Ovary (tissue), 3 donors: ENCODE measurements around the gene ARHGAP18.

Experiments used
- POLR2A ChIP-seq: fragments of 450-650 bp; IDR thresholded peaks from one replicate; pipeline ENCODE4 v1.6.1; 2017; ENCODE audit warnings: antibody characterized with exemption, mild to moderate bottlenecking, moderate library complexity
- TF ChIP-seq, protein P1 (sequence below), 3 donors: fragments of 450-650 bp in 2 of 3; fragments of 200-600 bp in 1 of 3; IDR thresholded peaks; one replicate each; pipeline versions ENCODE4 v1.5.1 to v1.8.0; 2016 to 2022; ENCODE audit warnings: antibody characterized with exemption in 3 of 3, mild to moderate bottlenecking in 1 of 3
- donor health status: DM: no; HTN: no; CAD: no.

GRCh38 chr6:129744201-129744879 lies 34.4 kb upstream of the ARHGAP18 start:
- TF ChIP-seq, protein P1, sequence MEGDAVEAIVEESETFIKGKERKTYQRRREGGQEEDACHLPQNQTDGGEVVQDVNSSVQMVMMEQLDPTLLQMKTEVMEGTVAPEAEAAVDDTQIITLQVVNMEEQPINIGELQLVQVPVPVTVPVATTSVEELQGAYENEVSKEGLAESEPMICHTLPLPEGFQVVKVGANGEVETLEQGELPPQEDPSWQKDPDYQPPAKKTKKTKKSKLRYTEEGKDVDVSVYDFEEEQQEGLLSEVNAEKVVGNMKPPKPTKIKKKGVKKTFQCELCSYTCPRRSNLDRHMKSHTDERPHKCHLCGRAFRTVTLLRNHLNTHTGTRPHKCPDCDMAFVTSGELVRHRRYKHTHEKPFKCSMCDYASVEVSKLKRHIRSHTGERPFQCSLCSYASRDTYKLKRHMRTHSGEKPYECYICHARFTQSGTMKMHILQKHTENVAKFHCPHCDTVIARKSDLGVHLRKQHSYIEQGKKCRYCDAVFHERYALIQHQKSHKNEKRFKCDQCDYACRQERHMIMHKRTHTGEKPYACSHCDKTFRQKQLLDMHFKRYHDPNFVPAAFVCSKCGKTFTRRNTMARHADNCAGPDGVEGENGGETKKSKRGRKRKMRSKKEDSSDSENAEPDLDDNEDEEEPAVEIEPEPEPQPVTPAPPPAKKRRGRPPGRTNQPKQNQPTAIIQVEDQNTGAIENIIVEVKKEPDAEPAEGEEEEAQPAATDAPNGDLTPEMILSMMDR (IDR thresholded peaks at IDR 0.05) = no peak
- TF ChIP-seq POLR2A = no peak
